Measurements from ENCODE around the gene SUPT20H. TPM values are rescaled to one million over a fixed set of nuclear protein-coding genes. Genes with fewer than 3 reads are reported as not detected.

Gene SUPT20H
- total and polyA plus RNA-seq, 2 of the 13 experiments (the other 11 are each of a cell fraction or from before 2014, with no cell fraction given): 35.0 to 63.6 TPM

DNA sequence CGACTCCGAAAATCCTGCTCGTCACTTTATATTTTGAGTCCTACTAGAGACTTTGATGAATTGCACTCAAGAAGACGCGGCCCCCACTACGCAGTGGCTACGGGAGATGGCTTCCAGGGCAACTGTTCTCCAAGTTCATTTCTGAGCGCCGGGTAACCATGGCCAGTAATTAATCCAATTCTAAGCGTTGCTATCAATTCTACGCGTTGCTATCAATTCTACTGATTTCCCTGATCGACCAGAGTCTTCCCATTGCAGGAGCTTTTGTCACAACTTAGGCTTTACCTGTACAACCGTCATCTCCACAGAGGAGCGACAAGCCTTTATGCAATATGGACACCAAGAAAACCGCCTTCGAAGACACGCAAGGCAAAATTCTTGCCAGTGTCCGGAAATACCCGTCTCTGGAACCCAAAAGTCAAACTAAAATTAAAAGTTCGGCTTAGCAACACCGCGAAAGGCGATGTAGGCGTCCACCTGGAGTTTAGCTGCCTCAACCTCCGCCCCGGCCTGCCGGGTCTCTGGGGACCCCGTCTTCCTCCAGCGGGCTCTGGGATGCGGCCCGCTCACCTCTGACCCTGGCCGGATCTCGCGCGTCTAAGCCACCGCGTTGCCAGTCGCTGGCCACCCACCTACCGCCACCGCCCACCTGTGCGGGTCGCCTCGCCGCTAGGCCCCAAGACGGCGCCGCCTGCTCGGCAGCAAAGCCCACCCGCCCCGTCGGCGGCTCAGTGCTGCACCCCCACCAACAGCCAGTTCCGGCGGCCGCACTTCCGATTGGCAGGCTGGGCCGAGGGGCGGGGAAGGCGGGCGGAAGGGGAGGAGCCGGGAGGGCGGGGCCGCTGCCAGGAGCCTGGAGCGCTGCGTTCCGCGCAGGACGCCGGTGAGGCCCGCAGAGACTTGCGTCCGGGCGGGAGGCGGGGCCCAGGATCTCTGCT is at the start of gene SUPT20H (continued):
- TF ChIP-seq, protein P1, sequence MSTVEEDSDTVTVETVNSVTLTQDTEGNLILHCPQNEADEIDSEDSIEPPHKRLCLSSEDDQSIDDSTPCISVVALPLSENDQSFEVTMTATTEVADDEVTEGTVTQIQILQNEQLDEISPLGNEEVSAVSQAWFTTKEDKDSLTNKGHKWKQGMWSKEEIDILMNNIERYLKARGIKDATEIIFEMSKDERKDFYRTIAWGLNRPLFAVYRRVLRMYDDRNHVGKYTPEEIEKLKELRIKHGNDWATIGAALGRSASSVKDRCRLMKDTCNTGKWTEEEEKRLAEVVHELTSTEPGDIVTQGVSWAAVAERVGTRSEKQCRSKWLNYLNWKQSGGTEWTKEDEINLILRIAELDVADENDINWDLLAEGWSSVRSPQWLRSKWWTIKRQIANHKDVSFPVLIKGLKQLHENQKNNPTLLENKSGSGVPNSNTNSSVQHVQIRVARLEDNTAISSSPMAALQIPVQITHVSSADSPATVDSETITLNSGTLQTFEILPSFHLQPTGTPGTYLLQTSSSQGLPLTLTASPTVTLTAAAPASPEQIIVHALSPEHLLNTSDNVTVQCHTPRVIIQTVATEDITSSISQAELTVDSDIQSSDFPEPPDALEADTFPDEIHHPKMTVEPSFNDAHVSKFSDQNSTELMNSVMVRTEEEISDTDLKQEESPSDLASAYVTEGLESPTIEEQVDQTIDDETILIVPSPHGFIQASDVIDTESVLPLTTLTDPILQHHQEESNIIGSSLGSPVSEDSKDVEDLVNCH (CRISPR knock-in tag; IDR thresholded peaks at IDR 0.05): no peak
- TF ChIP-seq ZFYVE20 (CRISPR knock-in tag; IDR thresholded peaks at IDR 0.05; ENCODE audit: borderline replicate concordance, low read depth) (no peak), ZBTB7B (CRISPR knock-in tag; IDR thresholded peaks at IDR 0.05) (peak; percentile 91), HOXA3 (CRISPR knock-in tag; IDR thresholded peaks at IDR 0.05) (peak; percentile 57; the same call in 1 of the 2 replicates), ZNF44 (CRISPR knock-in tag; IDR thresholded peaks at IDR 0.05) (peak; percentile 33; the same call in 1 of the 2 replicates), ADNP (CRISPR knock-in tag; IDR thresholded peaks at IDR 0.05) (peak; percentile 57; the same call in 1 of the 2 replicates), HNF4G (IDR thresholded peaks at IDR 0.05; ENCODE audit: borderline replicate concordance, low read depth, low read length) (no peak), HNF4G (CRISPR knock-in tag; IDR thresholded peaks at IDR 0.05; ENCODE audit: borderline replicate concordance, low read depth) (0 out of 2 replicates have a peak, but pooled peaks have one; percentile 66), CREB3 (CRISPR knock-in tag; IDR thresholded peaks at IDR 0.05) (no peak; the same call in 1 of the 2 replicates), NFRKB (IDR thresholded peaks at IDR 0.05) (no peak), ZC3H13 (CRISPR knock-in tag; IDR thresholded peaks at IDR 0.05) (0 out of 2 replicates have a peak, but pooled peaks have one; percentile 51), ZFY (CRISPR knock-in tag; IDR thresholded peaks at IDR 0.05) (peak; percentile 96)
- TF ChIP-seq, protein P2, sequence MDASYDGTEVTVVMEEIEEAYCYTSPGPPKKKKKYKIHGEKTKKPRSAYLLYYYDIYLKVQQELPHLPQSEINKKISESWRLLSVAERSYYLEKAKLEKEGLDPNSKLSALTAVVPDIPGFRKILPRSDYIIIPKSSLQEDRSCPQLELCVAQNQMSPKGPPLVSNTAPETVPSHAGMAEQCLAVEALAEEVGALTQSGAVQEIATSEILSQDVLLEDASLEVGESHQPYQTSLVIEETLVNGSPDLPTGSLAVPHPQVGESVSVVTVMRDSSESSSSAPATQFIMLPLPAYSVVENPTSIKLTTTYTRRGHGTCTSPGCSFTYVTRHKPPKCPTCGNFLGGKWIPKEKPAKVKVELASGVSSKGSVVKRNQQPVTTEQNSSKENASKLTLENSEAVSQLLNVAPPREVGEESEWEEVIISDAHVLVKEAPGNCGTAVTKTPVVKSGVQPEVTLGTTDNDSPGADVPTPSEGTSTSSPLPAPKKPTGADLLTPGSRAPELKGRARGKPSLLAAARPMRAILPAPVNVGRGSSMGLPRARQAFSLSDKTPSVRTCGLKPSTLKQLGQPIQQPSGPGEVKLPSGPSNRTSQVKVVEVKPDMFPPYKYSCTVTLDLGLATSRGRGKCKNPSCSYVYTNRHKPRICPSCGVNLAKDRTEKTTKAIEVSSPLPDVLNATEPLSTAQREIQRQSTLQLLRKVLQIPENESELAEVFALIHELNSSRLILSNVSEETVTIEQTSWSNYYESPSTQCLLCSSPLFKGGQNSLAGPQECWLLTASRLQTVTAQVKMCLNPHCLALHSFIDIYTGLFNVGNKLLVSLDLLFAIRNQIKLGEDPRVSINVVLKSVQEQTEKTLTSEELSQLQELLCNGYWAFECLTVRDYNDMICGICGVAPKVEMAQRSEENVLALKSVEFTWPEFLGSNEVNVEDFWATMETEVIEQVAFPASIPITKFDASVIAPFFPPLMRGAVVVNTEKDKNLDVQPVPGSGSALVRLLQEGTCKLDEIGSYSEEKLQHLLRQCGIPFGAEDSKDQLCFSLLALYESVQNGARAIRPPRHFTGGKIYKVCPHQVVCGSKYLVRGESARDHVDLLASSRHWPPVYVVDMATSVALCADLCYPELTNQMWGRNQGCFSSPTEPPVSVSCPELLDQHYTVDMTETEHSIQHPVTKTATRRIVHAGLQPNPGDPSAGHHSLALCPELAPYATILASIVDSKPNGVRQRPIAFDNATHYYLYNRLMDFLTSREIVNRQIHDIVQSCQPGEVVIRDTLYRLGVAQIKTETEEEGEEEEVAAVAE (CRISPR knock-in tag; IDR thresholded peaks at IDR 0.05; ENCODE audit: borderline replicate concordance): no peak
- TF ChIP-seq, protein P3, sequence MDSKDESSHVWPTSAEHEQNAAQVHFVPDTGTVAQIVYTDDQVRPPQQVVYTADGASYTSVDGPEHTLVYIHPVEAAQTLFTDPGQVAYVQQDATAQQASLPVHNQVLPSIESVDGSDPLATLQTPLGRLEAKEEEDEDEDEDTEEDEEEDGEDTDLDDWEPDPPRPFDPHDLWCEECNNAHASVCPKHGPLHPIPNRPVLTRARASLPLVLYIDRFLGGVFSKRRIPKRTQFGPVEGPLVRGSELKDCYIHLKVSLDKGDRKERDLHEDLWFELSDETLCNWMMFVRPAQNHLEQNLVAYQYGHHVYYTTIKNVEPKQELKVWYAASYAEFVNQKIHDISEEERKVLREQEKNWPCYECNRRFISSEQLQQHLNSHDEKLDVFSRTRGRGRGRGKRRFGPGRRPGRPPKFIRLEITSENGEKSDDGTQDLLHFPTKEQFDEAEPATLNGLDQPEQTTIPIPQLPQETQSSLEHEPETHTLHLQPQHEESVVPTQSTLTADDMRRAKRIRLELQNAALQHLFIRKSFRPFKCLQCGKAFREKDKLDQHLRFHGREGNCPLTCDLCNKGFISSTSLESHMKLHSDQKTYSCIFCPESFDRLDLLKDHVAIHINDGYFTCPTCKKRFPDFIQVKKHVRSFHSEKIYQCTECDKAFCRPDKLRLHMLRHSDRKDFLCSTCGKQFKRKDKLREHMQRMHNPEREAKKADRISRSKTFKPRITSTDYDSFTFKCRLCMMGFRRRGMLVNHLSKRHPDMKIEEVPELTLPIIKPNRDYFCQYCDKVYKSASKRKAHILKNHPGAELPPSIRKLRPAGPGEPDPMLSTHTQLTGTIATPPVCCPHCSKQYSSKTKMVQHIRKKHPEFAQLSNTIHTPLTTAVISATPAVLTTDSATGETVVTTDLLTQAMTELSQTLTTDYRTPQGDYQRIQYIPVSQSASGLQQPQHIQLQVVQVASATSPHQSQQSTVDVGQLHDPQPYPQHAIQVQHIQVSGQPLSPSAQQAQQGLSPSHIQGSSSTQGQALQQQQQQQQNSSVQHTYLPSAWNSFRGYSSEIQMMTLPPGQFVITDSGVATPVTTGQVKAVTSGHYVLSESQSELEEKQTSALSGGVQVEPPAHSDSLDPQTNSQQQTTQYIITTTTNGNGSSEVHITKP (CRISPR knock-in tag; IDR thresholded peaks at IDR 0.05; ENCODE audit: low read depth): no peak
- TF ChIP-seq, protein P4, sequence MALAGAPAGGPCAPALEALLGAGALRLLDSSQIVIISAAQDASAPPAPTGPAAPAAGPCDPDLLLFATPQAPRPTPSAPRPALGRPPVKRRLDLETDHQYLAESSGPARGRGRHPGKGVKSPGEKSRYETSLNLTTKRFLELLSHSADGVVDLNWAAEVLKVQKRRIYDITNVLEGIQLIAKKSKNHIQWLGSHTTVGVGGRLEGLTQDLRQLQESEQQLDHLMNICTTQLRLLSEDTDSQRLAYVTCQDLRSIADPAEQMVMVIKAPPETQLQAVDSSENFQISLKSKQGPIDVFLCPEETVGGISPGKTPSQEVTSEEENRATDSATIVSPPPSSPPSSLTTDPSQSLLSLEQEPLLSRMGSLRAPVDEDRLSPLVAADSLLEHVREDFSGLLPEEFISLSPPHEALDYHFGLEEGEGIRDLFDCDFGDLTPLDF (CRISPR knock-in tag; IDR thresholded peaks at IDR 0.05): no peak
